ENCODE results near the gene RAB3B. TPM values are rescaled to one million over a fixed set of nuclear protein-coding genes. Genes with fewer than 3 reads are reported as not detected.
"Not testable (repeated sequence)": the region's sequence is repeated elsewhere in the genome, so short reads cannot be mapped to it uniquely, and the experiment has no call there.

Gene RAB3B
- total and polyA plus RNA-seq, 5 donors from 2014 or later = not detected

- Histone ChIP-seq H3K9me3 (ENCODE audit: control insufficient read depth in 2 of 2, low read length in 2 of 2) (no peaks in the 10 kb centered on the region), H3K36me3 (ENCODE audit: control insufficient read depth, insufficient read depth, low read length) (peaks cover 9% of the 10 kb centered on the region), H3K27ac (ENCODE audit: insufficient read depth, low read length, poor library complexity, severe bottlenecking) (no peak overlapping the region), H3K4me1 (ENCODE audit: control insufficient read depth, insufficient read depth, low read length, poor library complexity, severe bottlenecking) (peaks cover 60% of the 10 kb centered on the region), H3K27me3 (ENCODE audit: control insufficient read depth, insufficient read depth, low read length) (no peaks in the 10 kb centered on the region), H3K4me3 (ENCODE audit: low read depth, low read length) (peak overlapping the region; percentile 13)
- ATAC-seq (ENCODE audit: low read depth in 2 of 2) (no peak), DNase-seq (no peak)
- peaks cover 20 to 48% (median 40%) of the 10 kb centered on the region in 4 donors for H3K4me1 Mint-ChIP-seq
- peak overlapping the region in 1 of 3 donors; percentile 59 for H3K27ac Mint-ChIP-seq
- peaks cover 10% of the 10 kb centered on the region for H3K36me3 Mint-ChIP-seq
- no peaks in the 10 kb centered on the region for H3K27me3 Mint-ChIP-seq
- H3K4me3 Mint-ChIP-seq = peak overlapping the region in 3 of 4 donors; percentile 53 to 86 (median 66)
- no peaks in the 10 kb centered on the region for H3K9me3 Mint-ChIP-seq
Observed at GRCh38 chr1:51875291-51875772, 115.2 kb downstream of the RAB3B start.

GRCh38 chr1:51873270-51873669 is 117.2 kb downstream of the RAB3B start:
- Mint-ChIP-seq H3K4me3 (peak overlapping the region in 3 of 4 donors; percentile 37 to 48 (median 38)), H3K4me1 (peaks cover 34 to 66% (median 49%) of the 10 kb centered on the region in 4 donors)
- H3K27ac ChIP-seq (ENCODE audit: insufficient read depth, low read length, poor library complexity, severe bottlenecking); H3K27me3 Mint-ChIP-seq; H3K27ac Mint-ChIP-seq; ATAC-seq (ENCODE audit: low read depth in 2 of 2); H3K9me3 ChIP-seq (ENCODE audit: control insufficient read depth in 2 of 2, low read length in 2 of 2); H3K36me3 ChIP-seq (ENCODE audit: control insufficient read depth, insufficient read depth, low read length); H3K36me3 Mint-ChIP-seq; H3K9me3 Mint-ChIP-seq; DNase-seq; H3K27me3 ChIP-seq (ENCODE audit: control insufficient read depth, insufficient read depth, low read length): not testable (repeated sequence)
- Histone ChIP-seq H3K4me3 (ENCODE audit: low read depth, low read length) (peak overlapping the region; percentile 35), H3K4me1 (ENCODE audit: control insufficient read depth, insufficient read depth, low read length, poor library complexity, severe bottlenecking) (peaks cover 55% of the 10 kb centered on the region)

- Histone ChIP-seq H3K4me1 (ENCODE audit: control insufficient read depth, insufficient read depth, low read length, poor library complexity, severe bottlenecking) (peaks cover 49% of the 10 kb centered on the region), H3K27ac (ENCODE audit: insufficient read depth, low read length, poor library complexity, severe bottlenecking) (no peak overlapping the region), H3K4me3 (ENCODE audit: low read depth, low read length) (no peak overlapping the region), H3K9me3 (ENCODE audit: control insufficient read depth in 2 of 2, low read length in 2 of 2) (no peaks in the 10 kb centered on the region), H3K36me3 (ENCODE audit: control insufficient read depth, insufficient read depth, low read length) (peaks cover 9% of the 10 kb centered on the region), H3K27me3 (ENCODE audit: control insufficient read depth, insufficient read depth, low read length) (no peaks in the 10 kb centered on the region)
- Mint-ChIP-seq H3K27ac (peak overlapping the region in 1 of 3 donors; percentile 60), H3K9me3 (no peaks in the 10 kb centered on the region), H3K36me3 (peaks cover 18% of the 10 kb centered on the region), H3K4me3 (peak overlapping the region in 2 of 4 donors; percentile 15 to 72), H3K4me1 (peaks cover 47 to 84% (median 61%) of the 10 kb centered on the region in 4 donors), H3K27me3 (no peaks in the 10 kb centered on the region)
- DNase-seq (peak in 1 of 3 donors; percentile 15), ATAC-seq (ENCODE audit: low read depth in 2 of 2) (no peak)
Observed at GRCh38 chr1:51871351-51871975, 119.0 kb downstream of the RAB3B start.

GRCh38 chr1:51870603-51871350 is 119.7 kb downstream of the RAB3B start:
- no peaks in the 10 kb centered on the region for H3K9me3 Mint-ChIP-seq
- H3K4me1 Mint-ChIP-seq = peaks cover 51 to 87% (median 64%) of the 10 kb centered on the region in 4 donors
- H3K4me3 Mint-ChIP-seq = no peak overlapping the region
- Histone ChIP-seq H3K27me3 (ENCODE audit: control insufficient read depth, insufficient read depth, low read length) (no peaks in the 10 kb centered on the region), H3K36me3 (ENCODE audit: control insufficient read depth, insufficient read depth, low read length) (peaks cover 9% of the 10 kb centered on the region), H3K4me3 (ENCODE audit: low read depth, low read length) (no peak overlapping the region), H3K27ac (ENCODE audit: insufficient read depth, low read length, poor library complexity, severe bottlenecking) (no peak overlapping the region), H3K4me1 (ENCODE audit: control insufficient read depth, insufficient read depth, low read length, poor library complexity, severe bottlenecking) (peaks cover 42% of the 10 kb centered on the region), H3K9me3 (ENCODE audit: control insufficient read depth in 2 of 2, low read length in 2 of 2) (no peaks in the 10 kb centered on the region)
- ATAC-seq (ENCODE audit: low read depth in 2 of 2) (no peak), DNase-seq (no peak)
- no peaks in the 10 kb centered on the region for H3K27me3 Mint-ChIP-seq
- H3K27ac Mint-ChIP-seq = peak overlapping the region in 1 of 3 donors; percentile 60
- H3K36me3 Mint-ChIP-seq = peaks cover 18% of the 10 kb centered on the region

GRCh38 chr1:51867479-51868232 is 122.8 kb downstream of the RAB3B start:
- Histone ChIP-seq H3K9me3 (ENCODE audit: control insufficient read depth in 2 of 2, low read length in 2 of 2) (no peaks in the 10 kb centered on the region), H3K4me1 (ENCODE audit: control insufficient read depth, insufficient read depth, low read length, poor library complexity, severe bottlenecking) (peaks cover 30% of the 10 kb centered on the region), H3K27ac (ENCODE audit: insufficient read depth, low read length, poor library complexity, severe bottlenecking) (no peak overlapping the region), H3K36me3 (ENCODE audit: control insufficient read depth, insufficient read depth, low read length) (peaks cover 5% of the 10 kb centered on the region), H3K4me3 (ENCODE audit: low read depth, low read length) (no peak overlapping the region), H3K27me3 (ENCODE audit: control insufficient read depth, insufficient read depth, low read length) (no peaks in the 10 kb centered on the region)
- peak overlapping the region in 1 of 3 donors; percentile 23 for H3K27ac Mint-ChIP-seq
- no peaks in the 10 kb centered on the region for H3K9me3 Mint-ChIP-seq
- H3K4me3 Mint-ChIP-seq = peak overlapping the region in 1 of 4 donors; percentile 23
- H3K27me3 Mint-ChIP-seq = no peaks in the 10 kb centered on the region
- DNase-seq (no peak), ATAC-seq (ENCODE audit: low read depth in 2 of 2) (no peak)
- peaks cover 46 to 69% (median 57%) of the 10 kb centered on the region in 4 donors for H3K4me1 Mint-ChIP-seq
- H3K36me3 Mint-ChIP-seq = peaks cover 8% of the 10 kb centered on the region

GRCh38 chr1:51863384-51863783 is 127.1 kb downstream of the RAB3B start:
- H3K27ac Mint-ChIP-seq = peak overlapping the region; percentile 16 to 56 (median 26)
- Histone ChIP-seq H3K4me3 (ENCODE audit: low read depth, low read length) (no peak overlapping the region), H3K27ac (ENCODE audit: insufficient read depth, low read length, poor library complexity, severe bottlenecking) (no peak overlapping the region), H3K4me1 (ENCODE audit: control insufficient read depth, insufficient read depth, low read length, poor library complexity, severe bottlenecking) (peaks cover 17% of the 10 kb centered on the region), H3K36me3 (ENCODE audit: control insufficient read depth, insufficient read depth, low read length) (no peaks in the 10 kb centered on the region), H3K9me3 (ENCODE audit: control insufficient read depth in 2 of 2, low read length in 2 of 2) (no peaks in the 10 kb centered on the region), H3K27me3 (ENCODE audit: control insufficient read depth, insufficient read depth, low read length) (no peaks in the 10 kb centered on the region)
- no peak for ATAC-seq (ENCODE audit: low read depth in 2 of 2)
- peak in 2 of 3 donors; percentile 9 to 21 for DNase-seq
- H3K4me3 Mint-ChIP-seq = peak overlapping the region in 1 of 4 donors; percentile 9
- H3K27me3 Mint-ChIP-seq = no peaks in the 10 kb centered on the region
- H3K9me3 Mint-ChIP-seq = no peaks in the 10 kb centered on the region
- H3K4me1 Mint-ChIP-seq = peaks cover 37 to 52% (median 43%) of the 10 kb centered on the region in 4 donors
- peaks cover 8% of the 10 kb centered on the region for H3K36me3 Mint-ChIP-seq

- H3K4me3 ChIP-seq (ENCODE audit: low read depth, low read length) = no peak overlapping the region
- no peaks in the 10 kb centered on the region for H3K9me3 Mint-ChIP-seq
- ATAC-seq (ENCODE audit: low read depth in 2 of 2) = no peak
Observed at GRCh38 chr1:51861669-51862068, 128.8 kb downstream of the RAB3B start.

More at GRCh38 chr1:51861669-51862068, 128.8 kb downstream of the RAB3B start:
- DNase-seq = no peak
- no peak overlapping the region for H3K27ac ChIP-seq (ENCODE audit: insufficient read depth, low read length, poor library complexity, severe bottlenecking)
- Mint-ChIP-seq H3K4me3 (no peak overlapping the region), H3K36me3 (no peaks in the 10 kb centered on the region), H3K27ac (no peak overlapping the region), H3K4me1 (peaks cover 24 to 45% (median 35%) of the 10 kb centered on the region in 4 donors), H3K27me3 (no peaks in the 10 kb centered on the region)
- H3K9me3 ChIP-seq (ENCODE audit: control insufficient read depth in 2 of 2, low read length in 2 of 2) = no peaks in the 10 kb centered on the region
- peaks cover 8% of the 10 kb centered on the region for H3K4me1 ChIP-seq (ENCODE audit: control insufficient read depth, insufficient read depth, low read length, poor library complexity, severe bottlenecking)
- no peaks in the 10 kb centered on the region for H3K27me3 ChIP-seq (ENCODE audit: control insufficient read depth, insufficient read depth, low read length)
- H3K36me3 ChIP-seq (ENCODE audit: control insufficient read depth, insufficient read depth, low read length) = no peaks in the 10 kb centered on the region
